Cortex of kidney (tissue), 1 donor: ENCODE measurements around the gene CCNC.
A peak's percentile ranks its signal among the peaks of the same experiment; 100 is the strongest.

Experiments used
- DNase-seq: peaks from one replicate; lab custom pipeline; 2025; lab: John Stamatoyannopoulos, UW

The CCNC gene

DNA sequence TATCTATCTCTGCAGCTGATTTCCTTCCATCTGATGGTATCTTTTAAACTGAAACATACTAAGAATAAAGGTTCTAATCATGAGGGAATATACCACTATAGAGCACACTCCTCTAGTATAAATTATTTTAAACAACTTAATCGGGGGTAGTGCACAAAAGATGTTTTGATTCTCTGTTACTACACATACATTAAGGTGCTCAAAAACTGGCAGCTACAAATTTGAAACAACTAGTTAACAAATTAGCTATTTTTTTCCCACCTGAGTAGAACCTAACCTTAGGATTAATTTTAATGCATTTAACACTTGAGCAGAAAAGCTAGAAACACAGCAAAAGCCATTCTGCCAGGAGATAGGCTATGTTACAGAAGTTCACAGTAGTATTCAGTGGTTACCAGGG lies 23.0 kb downstream of the CCNC start:
- DNase-seq, result no peak

DNA sequence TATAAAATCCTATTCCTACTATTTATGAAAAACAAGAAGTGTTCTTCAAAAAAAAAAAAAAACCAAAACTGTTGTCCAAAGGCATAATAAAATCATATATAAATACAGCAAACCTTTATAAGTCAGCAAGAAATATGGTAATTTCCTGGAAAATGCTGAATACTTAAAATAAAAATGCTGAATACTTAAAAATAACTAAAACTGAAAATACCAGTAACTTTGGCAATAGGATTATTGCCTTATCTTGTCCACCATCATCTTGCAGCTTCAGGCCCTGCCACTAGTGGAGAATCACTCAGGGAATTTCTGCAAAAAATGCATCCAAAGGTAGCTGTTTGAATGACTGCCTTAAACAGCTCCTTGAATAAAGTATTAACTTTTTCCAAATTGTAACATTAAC lies 24.5 kb downstream of the CCNC start:
- DNase-seq, result no peak

DNA sequence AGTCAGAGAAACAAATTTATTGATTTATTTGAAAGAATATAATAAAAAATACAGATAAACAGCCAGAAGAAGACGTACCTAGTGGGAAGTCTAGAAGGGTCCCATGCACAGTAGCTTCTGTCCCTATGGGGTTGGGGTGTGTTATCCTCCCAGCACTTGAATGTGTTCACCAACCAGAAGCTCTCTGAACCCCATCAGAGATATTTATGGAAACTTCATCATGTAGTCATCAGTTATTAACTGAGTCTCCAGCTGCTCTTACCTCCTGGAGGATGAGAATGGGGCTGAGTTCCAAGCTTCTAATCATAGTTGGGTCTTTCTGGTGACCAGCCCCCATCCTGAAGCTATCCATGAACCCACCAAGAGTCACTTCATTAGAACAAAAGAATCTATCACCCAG lies 37.8 kb downstream of the CCNC start:
- DNase-seq, result no peak

DNA sequence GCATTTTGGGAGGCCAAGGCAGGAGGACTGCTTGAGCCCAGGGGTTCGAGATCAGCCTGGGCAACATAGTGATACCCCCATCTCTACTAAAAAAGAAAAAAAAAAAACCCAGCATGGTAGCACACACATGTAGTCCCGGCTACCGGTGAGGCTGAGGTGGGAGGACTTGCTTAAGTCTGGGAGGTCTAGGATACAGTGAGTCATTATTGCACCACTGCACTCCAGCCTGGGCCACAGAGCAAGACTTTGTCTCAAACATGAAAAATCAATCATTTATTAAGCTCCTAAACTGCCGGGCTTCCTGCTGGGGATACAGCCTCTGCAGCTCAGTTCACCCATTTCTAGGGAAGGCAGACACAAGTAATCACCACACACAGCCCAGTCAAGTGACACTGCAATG lies 45.9 kb downstream of the CCNC start:
- no peak for DNase-seq

DNA sequence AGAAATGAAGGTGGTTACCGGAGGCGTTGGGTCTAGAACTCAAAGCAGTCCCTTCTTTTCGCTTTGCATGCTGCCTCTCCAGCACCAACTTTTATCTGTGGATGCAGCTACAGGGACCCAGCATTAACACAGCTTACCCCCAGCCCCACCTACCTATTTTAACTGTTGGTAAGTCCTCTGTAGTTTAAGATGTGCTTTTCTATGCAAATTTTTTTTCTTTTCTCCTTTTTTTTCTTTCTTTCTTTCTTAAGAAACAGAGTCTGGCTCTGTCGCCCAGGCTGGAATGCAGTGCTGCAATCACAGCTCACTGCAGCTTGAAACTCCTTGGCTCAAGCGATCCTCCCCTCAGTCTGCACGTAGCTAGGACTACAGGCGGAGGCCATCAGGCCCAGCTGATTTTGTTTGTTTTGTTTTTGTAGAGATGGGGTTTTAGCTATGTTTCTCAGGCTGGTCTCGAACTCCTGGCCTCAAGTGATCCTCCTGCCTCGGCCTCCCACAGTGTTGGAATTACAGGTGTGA lies 46.8 kb downstream of the CCNC start:
- no peak for DNase-seq

DNA sequence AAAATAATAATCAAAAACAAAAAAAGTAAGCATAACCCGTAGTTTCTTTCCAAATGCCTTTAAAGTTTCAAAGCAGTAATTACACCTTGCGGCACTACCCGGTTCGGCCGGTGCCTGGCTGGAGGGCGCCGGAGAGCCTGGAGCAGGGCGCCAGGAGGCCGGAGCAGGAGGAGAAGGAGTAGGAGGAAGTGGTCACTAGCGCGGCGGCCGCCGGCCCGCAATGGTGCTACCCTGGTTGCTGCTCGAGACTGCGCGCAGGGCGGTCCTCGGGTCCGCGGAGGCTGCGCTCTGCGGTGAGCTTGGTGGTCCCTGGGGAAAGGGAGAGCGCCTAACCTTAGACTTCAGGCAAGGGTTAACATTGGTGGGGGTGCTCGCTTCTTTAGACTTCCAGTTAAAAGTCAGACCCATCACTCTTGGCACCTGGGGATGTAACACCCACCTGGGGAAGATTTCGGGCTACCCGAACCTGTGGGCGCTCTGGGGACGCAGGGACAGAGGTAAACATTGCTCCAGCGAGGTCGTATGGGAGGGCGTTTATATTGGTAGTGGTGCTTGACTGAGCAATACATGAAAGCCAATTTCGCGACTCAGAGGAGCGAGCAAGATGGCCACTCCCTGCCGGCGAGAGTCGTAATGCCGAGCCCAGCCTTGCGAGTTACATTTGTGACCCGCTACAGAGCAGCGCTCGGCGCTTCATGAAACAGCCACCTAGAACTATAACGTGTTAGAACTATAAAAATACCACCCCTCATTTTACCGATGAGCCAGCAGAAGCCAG lies 47.4 kb downstream of the CCNC start:
- peak; percentile 19 for DNase-seq

DNA sequence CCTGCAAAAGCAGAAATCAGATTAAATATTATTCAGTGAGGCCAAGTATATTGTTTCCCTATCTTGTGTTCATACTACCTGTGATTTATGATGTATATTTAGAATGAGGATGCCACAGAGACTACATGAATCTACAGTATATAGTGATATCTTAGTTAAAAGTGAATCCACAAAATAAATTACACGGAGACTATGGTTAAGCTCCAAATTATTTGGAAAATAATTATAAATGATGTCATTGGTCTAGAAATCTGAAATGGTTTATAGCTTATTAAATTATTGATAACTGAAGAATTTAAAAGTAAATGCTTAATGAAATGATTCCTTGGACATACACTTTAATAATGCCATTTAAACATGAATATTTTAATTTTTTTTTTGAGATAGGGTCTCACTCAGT lies 49.0 kb downstream of the CCNC start:
- no peak for DNase-seq

DNA sequence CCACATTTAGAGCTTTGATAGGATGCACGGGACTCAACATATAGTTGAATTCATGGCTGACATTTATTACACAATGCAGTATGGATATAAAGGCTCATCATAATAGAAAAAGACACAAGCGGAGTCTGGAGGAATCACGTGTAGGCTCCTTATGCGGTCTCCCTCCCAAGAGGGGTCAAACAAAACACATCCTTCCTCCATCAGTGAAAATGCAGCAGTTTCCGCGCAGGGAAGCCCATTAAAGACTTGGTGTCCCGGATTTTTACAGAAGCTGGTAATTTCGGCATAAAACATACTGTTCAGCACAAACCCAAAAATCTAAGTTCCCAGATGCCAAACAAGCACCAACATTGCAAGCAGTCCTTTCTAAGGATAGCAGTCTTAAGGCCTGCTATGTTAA lies 54.4 kb downstream of the CCNC start:
- DNase-seq, result no peak

DNA sequence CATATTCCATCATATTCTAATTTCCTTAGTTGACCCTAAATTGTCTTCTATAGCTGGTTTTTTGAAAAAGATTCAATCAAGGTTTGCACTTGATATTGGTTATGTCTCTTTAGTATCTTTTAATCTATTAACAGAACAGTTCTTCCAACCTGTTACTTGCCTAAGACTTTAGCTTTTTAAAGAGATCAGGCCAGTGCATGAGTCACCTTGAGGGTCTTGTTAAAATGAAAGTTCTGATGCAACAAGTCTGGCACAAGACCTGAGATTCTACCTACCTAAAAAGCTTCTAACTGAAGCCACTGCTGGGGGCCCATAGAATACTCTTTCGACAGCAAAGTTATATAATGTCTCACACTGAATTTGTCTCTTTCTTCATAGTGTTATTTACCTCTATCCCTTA lies 56.4 kb downstream of the CCNC start:
- DNase-seq, result no peak

DNA sequence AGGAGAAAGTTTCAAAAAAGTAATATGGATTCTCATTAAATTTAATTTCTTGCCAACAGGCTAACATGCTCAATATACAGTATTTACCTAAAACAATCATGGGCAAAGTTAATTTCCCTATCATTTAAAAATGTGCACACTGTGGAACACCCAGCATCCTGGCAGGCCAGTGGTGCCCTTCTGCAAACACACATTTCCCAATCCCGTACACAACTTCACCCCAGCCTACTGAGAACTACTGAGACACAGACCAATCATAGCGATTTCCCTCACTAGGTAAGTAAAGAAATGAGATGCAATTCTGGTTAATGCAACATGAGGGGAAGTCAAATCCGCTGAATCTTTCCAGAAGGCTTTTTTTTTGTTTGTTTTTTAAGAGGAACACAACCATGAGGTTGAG lies 60.8 kb downstream of the CCNC start:
- no peak for DNase-seq

DNA sequence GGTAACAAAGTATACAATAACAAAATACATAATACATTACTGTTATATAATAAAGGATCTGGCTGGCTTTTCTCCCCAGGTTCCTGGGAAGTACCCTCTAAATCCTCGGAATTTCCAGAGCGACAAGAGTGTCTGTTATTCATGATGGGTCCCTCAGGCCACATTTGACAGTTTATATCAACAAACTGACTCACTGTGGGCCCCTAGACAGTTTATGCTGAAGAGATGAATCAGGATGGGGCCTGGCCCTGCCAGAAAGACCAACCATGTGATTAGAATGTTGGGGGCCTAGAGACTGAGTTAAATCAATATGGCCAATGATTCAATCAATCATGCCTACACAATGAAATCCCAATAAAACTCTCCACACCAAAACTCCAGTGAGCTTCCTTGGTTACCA lies 66.7 kb downstream of the CCNC start:
- DNase-seq, result no peak

DNA sequence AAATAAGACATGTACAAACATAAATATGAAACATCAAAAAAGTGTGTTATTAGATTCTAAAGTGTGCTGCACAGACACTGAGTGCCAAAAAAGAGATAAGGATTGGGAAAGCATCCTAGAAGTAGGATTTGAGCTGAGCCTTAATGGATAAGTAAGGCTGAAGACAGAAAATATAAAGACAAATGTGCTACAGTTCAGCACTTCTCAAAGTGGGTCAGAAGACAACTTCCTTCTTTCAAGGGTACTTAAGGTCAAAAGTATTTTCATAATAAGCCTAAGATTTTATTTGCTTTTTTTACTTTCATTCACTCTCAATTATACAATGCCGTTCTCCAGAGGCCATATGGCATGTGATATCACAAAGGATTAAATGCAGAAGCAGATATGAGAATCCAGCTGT lies 70.0 kb downstream of the CCNC start:
- DNase-seq, result no peak

DNA sequence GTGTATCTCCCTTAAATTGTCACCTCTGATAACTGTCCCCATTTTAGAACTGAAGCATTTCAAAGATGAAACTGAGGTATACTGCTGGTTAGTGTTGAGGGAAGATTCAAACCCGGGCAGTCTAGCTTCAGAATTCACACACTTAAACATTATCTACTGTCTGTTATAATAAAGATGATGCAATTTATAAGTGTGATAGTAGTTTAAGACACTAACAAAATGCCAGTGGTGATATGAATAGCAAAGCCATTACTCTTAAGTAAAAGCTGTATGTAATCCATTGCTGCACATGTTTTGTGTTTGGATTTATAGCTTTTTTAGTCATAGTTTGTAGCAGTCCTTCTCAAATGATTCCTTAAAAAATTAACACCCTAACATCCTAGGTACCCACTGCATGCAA lies 73.0 kb downstream of the CCNC start:
- no peak for DNase-seq
